ENCODE measurements around the gene NFYA.

DNA sequence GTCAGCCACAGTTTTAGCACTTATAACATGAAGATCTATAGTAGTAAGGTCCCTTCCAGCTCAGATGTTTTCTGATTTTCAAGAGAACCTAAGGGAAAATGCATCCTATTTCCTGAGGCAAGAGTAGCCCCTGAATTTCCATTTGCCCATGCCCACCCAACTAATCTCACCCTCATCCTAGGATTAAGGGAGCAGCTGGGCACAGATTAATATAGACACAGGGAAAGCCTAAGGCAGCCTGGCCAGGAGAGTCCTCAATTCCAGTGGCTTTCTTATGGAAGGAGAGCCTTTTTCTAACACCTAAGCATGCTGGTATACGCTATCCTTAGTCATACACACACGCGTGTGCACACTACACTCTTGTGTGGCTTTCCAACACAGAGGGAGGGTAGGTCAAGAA, 18.3 kb upstream of the NFYA start:
- TF ChIP-seq, protein P1, sequence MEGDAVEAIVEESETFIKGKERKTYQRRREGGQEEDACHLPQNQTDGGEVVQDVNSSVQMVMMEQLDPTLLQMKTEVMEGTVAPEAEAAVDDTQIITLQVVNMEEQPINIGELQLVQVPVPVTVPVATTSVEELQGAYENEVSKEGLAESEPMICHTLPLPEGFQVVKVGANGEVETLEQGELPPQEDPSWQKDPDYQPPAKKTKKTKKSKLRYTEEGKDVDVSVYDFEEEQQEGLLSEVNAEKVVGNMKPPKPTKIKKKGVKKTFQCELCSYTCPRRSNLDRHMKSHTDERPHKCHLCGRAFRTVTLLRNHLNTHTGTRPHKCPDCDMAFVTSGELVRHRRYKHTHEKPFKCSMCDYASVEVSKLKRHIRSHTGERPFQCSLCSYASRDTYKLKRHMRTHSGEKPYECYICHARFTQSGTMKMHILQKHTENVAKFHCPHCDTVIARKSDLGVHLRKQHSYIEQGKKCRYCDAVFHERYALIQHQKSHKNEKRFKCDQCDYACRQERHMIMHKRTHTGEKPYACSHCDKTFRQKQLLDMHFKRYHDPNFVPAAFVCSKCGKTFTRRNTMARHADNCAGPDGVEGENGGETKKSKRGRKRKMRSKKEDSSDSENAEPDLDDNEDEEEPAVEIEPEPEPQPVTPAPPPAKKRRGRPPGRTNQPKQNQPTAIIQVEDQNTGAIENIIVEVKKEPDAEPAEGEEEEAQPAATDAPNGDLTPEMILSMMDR (IDR thresholded peaks at IDR 0.05), result no peak
- TF ChIP-seq POLR2A (IDR thresholded peaks at IDR 0.05) (no peak), POLR2AphosphoS5 (IDR thresholded peaks at IDR 0.05) (no peak)
